ENCODE measurements around the gene CACNB2. TPM values are rescaled to one million over a fixed set of nuclear protein-coding genes. Genes with fewer than 3 reads are reported as not detected.

Gene CACNB2
- total and polyA plus RNA-seq, 2 donors (not counting 3 experiments of a cell fraction or from before 2014, with no cell fraction given): not detected

GRCh38 chr10:18264466-18265050, 124.3 kb downstream of the CACNB2 start:
- H2AFZ ChIP-seq (ENCODE audit: low read depth, low read length): no peak overlapping the region
- H3K9me1 ChIP-seq (replicated peaks; ENCODE audit: control insufficient read depth, extremely low read depth, insufficient read depth, low read length): no peaks in the 10 kb centered on the region
- H3K4me3 ChIP-seq (replicated peaks in 1 of 3; ENCODE audit: insufficient read depth in 1 of 3, low read depth in 1 of 3, low read length in 3 of 3): no peak overlapping the region
- DNase-seq (ENCODE audit: low read depth, low spot score) (no peak), FAIRE-seq (no peak)
- no peak for TF ChIP-seq FOS (IDR thresholded peaks at IDR 0.05; ENCODE audit: borderline replicate concordance, insufficient read depth, low read length)
- no peak for TF ChIP-seq EZH2 (IDR thresholded peaks at IDR 0.05; ENCODE audit: borderline replicate concordance, low read depth, low read length, severe bottlenecking)
- no peak for TF ChIP-seq CTCF (IDR thresholded peaks at IDR 0.05; ENCODE audit: extremely low read depth in 1 of 2, insufficient read depth in 1 of 2, low read depth in 1 of 2, low read length in 2 of 2)
- no peak for TF ChIP-seq MAX (IDR thresholded peaks at IDR 0.05; ENCODE audit: insufficient read depth, insufficient read length)
- no peak for TF ChIP-seq MYC (IDR thresholded peaks at IDR 0.05; ENCODE audit: low read depth, low read length)
- no peak for TF ChIP-seq JUN (IDR thresholded peaks at IDR 0.05; ENCODE audit: borderline replicate concordance, insufficient read depth, insufficient read length, low read depth)
- no peak for TF ChIP-seq POLR2AphosphoS5 (IDR thresholded peaks at IDR 0.05; ENCODE audit: insufficient read depth, low read depth, low read length)
- TF ChIP-seq GATA2 (IDR thresholded peaks at IDR 0.05; ENCODE audit: insufficient read depth, insufficient read length, low read depth, low read length): no peak
- TF ChIP-seq POLR2A (IDR thresholded peaks at IDR 0.05; ENCODE audit: low read depth, low read length): no peak
- H3K9ac ChIP-seq (replicated peaks; ENCODE audit: extremely low read depth, insufficient read depth, low read length): no peak overlapping the region
- intact Hi-C loops (cut with micrococcal nuclease) (no loop called here), dilution Hi-C loops (cut with MboI; ENCODE audit: extremely low pct_ligation_motif_present, low sequenced_read_pairs) (no loop called here)
- no peak overlapping the region for H3K4me2 ChIP-seq (ENCODE audit: insufficient read depth, low read length)
- H3K36me3 ChIP-seq (ENCODE audit: control insufficient read depth in 2 of 2, extremely low read depth in 1 of 2, insufficient read depth in 2 of 2, low read length in 2 of 2): no peaks in the 10 kb centered on the region
- ChIA-PET CTCF (no interaction called here), POLR2A (no interaction called here)
- no peaks in the 10 kb centered on the region for H3K9me3 ChIP-seq (replicated peaks; ENCODE audit: control insufficient read depth, insufficient read depth, low read length)
- H3K4me1 ChIP-seq (ENCODE audit: control insufficient read depth, extremely low read depth, insufficient read depth, low read length): no peaks in the 10 kb centered on the region
- no peaks in the 10 kb centered on the region for H3K27me3 ChIP-seq (ENCODE audit: control insufficient read depth in 2 of 2, insufficient read depth in 2 of 2, low read length in 2 of 2)
- no peaks in the 10 kb centered on the region for H4K20me1 ChIP-seq (replicated peaks; ENCODE audit: control insufficient read depth, extremely low read depth, insufficient read depth, low read length)
- no TSS peak for BruUV-seq (replicated peaks)
- no peak overlapping the region for H3K27ac ChIP-seq (ENCODE audit: insufficient read depth, low read depth, low read length)
- H3K79me2 ChIP-seq (ENCODE audit: control insufficient read depth, insufficient read depth, low read length): no peaks in the 10 kb centered on the region

All from endothelial cell of umbilical vein (primary cell).